ENCODE measurements around the gene C11orf54. TPM values are rescaled to one million over a fixed set of nuclear protein-coding genes. Genes with fewer than 3 reads are reported as not detected.
"Not testable (repeated sequence)": the region's sequence is repeated elsewhere in the genome, so short reads cannot be mapped to it uniquely, and the experiment has no call there.

C11orf54 gene
- total and polyA plus RNA-seq, 3 experiments from 2014 or later = 14.9 to 18.6 (median 16.8) TPM

DNA sequence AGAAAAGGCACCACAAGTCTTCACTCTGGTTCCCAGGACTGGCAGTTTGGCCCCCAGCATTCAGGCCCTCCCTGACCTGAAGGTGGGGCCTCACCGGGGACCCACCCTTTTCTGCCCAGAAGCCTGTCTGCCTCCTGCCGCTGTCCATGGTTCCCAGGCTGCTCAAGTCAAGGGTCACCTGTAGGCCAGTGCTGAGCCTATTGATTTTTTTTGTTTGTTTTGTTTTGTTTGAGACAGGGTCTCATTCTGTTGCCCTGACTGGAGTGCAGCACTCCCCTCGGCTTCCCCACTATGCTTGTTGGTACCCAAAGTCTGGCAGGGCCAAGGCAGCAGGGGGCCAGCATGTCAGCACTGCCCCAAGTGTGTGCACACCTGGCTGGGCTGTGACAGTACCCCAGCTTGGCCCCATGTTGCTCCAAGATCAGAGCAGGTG lies 31.6 kb downstream of the C11orf54 start:
- H3K9me3 ChIP-seq (ENCODE audit: low read length) = no peaks in the 10 kb centered on the region
- no peaks in the 10 kb centered on the region for H3K9me3 Mint-ChIP-seq
- no peak overlapping the region for H3K4me3 ChIP-seq (ENCODE audit: low read length)
- no peaks in the 10 kb centered on the region for H3K4me1 ChIP-seq (ENCODE audit: insufficient read depth, low read length)
- no peak overlapping the region for H3K27ac ChIP-seq (ENCODE audit: low read depth, low read length)
- no peaks in the 10 kb centered on the region for H3K27me3 ChIP-seq (ENCODE audit: insufficient read depth, low read length, poor library complexity, severe bottlenecking)
- no peaks in the 10 kb centered on the region for H3K27me3 Mint-ChIP-seq
- H3K36me3 Mint-ChIP-seq = no peaks in the 10 kb centered on the region
- CTCF ChIA-PET = no interaction called here
- DNase-seq = no peak
- POLR2A ChIA-PET = no interaction called here
- no peaks in the 10 kb centered on the region for H3K36me3 ChIP-seq (ENCODE audit: insufficient read depth, low read length)
- no peak overlapping the region for H3K4me3 Mint-ChIP-seq
- H3K4me1 Mint-ChIP-seq = no peaks in the 10 kb centered on the region
- H3K27ac Mint-ChIP-seq = no peak overlapping the region

DNA sequence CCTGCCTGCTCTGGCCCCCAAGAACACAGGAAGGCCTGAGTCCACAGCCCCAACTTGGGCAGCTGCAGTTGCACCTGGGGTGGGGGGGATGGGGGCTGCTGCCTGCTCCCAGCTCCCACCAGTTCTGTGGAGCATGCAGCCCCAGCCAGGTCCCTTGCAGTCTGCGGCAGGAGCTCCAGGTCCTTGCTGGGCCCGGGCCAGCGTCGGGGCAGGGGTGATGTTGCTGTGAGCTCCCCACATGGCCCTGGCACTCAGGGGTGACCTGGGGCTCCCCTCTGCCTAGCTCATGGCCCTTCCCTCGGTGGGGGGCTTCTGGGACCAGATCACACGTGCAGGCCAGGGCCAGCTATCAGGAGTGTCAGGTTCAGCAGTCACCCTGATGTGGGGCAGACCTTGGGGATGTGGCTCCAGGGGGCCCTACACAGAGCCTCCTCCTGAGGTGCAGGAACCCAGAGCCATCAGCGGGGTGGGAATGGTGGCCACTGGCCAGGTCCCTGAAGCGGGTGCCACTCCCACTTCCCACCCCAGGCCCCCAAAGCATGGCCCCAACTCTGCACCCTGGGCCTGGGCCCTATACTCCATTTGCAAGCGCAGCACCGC lies 32.2 kb downstream of the C11orf54 start:
- H3K36me3 ChIP-seq (ENCODE audit: insufficient read depth, low read length) = no peaks in the 10 kb centered on the region
- Mint-ChIP-seq H3K36me3 (no peaks in the 10 kb centered on the region), H3K27ac (no peak overlapping the region), H3K4me1 (no peaks in the 10 kb centered on the region), H3K27me3 (no peaks in the 10 kb centered on the region), H3K4me3 (no peak overlapping the region), H3K9me3 (no peaks in the 10 kb centered on the region)
- no peak overlapping the region for H3K4me3 ChIP-seq (ENCODE audit: low read length)
- ChIA-PET CTCF (no interaction called here), POLR2A (no interaction called here)
- H3K9me3 ChIP-seq (ENCODE audit: low read length) = no peaks in the 10 kb centered on the region
- no peaks in the 10 kb centered on the region for H3K4me1 ChIP-seq (ENCODE audit: insufficient read depth, low read length)
- DNase-seq = no peak
- H3K27ac ChIP-seq (ENCODE audit: low read depth, low read length) = no peak overlapping the region
- H3K27me3 ChIP-seq (ENCODE audit: insufficient read depth, low read length, poor library complexity, severe bottlenecking) = no peaks in the 10 kb centered on the region

DNA sequence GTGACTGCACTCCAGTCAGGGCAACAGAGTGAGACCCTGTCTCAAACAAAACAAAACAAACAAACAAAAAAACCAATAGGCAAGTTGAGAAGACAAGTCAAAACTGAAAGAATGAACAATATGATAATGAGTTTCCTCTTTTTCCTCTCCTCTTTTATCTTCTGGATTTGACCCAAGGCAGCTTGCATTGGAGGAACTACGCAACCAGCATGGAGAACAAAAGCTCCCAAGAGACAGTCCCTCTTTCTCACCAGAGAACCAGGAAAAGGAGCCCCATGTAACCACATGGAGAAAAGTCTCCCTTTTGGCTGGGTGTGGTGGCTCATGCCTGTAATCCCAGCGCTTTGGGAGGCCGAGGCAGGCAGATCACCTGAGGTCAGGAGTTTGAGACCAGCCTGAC lies 33.1 kb downstream of the C11orf54 start:
- H3K4me3 ChIP-seq (ENCODE audit: low read length); DNase-seq; H3K27me3 Mint-ChIP-seq; H3K4me1 Mint-ChIP-seq; H3K27me3 ChIP-seq (ENCODE audit: insufficient read depth, low read length, poor library complexity, severe bottlenecking); H3K4me1 ChIP-seq (ENCODE audit: insufficient read depth, low read length); H3K9me3 Mint-ChIP-seq; H3K9me3 ChIP-seq (ENCODE audit: low read length); CTCF ChIA-PET; H3K36me3 ChIP-seq (ENCODE audit: insufficient read depth, low read length); H3K36me3 Mint-ChIP-seq; H3K27ac Mint-ChIP-seq; H3K4me3 Mint-ChIP-seq; POLR2A ChIA-PET; H3K27ac ChIP-seq (ENCODE audit: low read depth, low read length): not testable (repeated sequence)

DNA sequence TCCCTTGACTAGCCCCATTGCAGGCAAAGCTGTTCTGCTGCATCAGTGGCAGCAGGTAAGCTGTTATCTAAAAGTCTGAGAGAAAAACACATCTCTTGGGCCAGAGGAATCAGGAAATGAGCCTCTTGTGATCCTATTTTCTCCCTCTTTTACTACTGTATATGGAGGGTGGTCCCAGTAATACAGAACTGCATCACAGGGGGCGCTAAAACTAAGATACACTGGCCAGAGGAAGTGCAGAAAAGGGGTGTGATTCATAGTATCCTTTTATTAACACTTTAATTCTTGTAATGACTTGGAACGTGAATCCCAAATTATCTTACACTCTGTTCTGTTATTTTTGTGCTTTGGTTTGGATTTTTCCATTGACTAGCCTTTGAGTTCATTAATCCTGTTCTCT lies 33.8 kb downstream of the C11orf54 start:
- ChIA-PET CTCF (no interaction called here), POLR2A (no interaction called here)
- H3K4me1 ChIP-seq (ENCODE audit: insufficient read depth, low read length) = no peaks in the 10 kb centered on the region
- H3K27ac ChIP-seq (ENCODE audit: low read depth, low read length) = no peak overlapping the region
- H3K27me3 Mint-ChIP-seq = no peaks in the 10 kb centered on the region
- H3K36me3 Mint-ChIP-seq = no peaks in the 10 kb centered on the region
- no peak overlapping the region for H3K4me3 ChIP-seq (ENCODE audit: low read length)
- H3K36me3 ChIP-seq (ENCODE audit: insufficient read depth, low read length) = no peaks in the 10 kb centered on the region
- H3K4me3 Mint-ChIP-seq = no peak overlapping the region
- DNase-seq = no peak
- no peak overlapping the region for H3K27ac Mint-ChIP-seq
- H3K9me3 Mint-ChIP-seq = no peaks in the 10 kb centered on the region
- H3K4me1 Mint-ChIP-seq = no peaks in the 10 kb centered on the region
- H3K27me3 ChIP-seq (ENCODE audit: insufficient read depth, low read length, poor library complexity, severe bottlenecking) = no peaks in the 10 kb centered on the region
- H3K9me3 ChIP-seq (ENCODE audit: low read length) = no peaks in the 10 kb centered on the region

DNA sequence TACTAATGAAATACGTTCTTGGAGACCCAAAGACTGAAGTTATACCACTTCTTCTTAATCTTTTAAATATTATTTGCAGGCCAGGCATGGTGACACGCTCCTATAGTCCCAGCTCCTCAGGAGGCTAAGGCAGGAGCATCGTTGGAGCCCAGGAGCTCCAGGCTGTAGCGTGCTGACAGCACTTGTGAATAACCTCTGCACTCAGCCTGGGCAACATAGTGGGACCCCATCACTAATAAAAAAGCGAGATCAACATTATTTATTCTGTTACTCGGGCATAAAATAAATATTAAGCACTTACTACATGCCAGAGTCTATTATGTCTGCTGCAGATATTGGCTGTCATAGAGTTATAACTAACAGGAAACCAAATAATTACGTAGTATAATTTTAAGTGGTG lies 41.9 kb downstream of the C11orf54 start:
- Histone ChIP-seq H3K4me3 (ENCODE audit: low read length) (peak overlapping the region; percentile 86), H3K27me3 (ENCODE audit: insufficient read depth, low read length, poor library complexity, severe bottlenecking) (no peaks in the 10 kb centered on the region), H3K27ac (ENCODE audit: low read depth, low read length) (peak overlapping the region; percentile 93), H3K4me1 (ENCODE audit: insufficient read depth, low read length) (peaks cover 31% of the 10 kb centered on the region), H3K36me3 (ENCODE audit: insufficient read depth, low read length) (peaks cover 3% of the 10 kb centered on the region), H3K9me3 (ENCODE audit: low read length) (no peaks in the 10 kb centered on the region)
- DNase-seq = no peak
- peaks cover 42 to 49% (median 47%) of the 10 kb centered on the region in 3 donors for H3K4me1 Mint-ChIP-seq
- no peaks in the 10 kb centered on the region for H3K27me3 Mint-ChIP-seq
- peak overlapping the region in 5 of 8 donors; percentile 90 to 98 (median 96) for H3K27ac Mint-ChIP-seq
- H3K9me3 Mint-ChIP-seq = no peaks in the 10 kb centered on the region
- H3K4me3 Mint-ChIP-seq = peak overlapping the region; percentile 92 to 100 (median 97)
- H3K36me3 Mint-ChIP-seq = peaks cover 0 to 29% (median 3%) of the 10 kb centered on the region in 3 donors
- ChIA-PET CTCF (interaction anchor here (1.2 to 2.7 kb wide), 4 partner anchors 15 to 45 kb away, joined by 4 to 32 read pairs (median 7); partner anchors contain the start of genes C11orf54 and TAF1D), POLR2A (interaction anchor here (3.0 kb wide), 1 partner anchor 43 kb away, joined by 93 read pairs; the partner anchor contains the start of genes C11orf54 and TAF1D)

DNA sequence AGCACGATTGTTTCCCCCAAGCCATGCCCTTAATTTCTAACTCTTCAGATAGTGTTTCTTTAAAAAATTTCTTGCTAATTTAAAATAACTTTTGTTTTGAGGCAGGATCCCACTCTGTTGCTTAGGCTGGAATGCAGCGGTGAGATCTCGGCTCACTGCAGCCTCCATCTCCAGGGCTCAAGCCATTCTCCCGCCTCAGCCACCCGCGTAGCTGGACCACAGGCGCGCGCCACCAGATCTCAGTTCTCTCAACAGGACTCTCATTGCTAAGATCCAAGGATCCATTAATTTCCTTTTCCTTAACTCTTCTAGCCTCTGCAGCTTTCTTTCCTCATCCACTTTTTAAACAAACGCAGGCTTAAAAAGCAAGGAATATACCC lies 42.3 kb downstream of the C11orf54 start:
- Histone ChIP-seq H3K9me3 (ENCODE audit: low read length) (no peaks in the 10 kb centered on the region), H3K27me3 (ENCODE audit: insufficient read depth, low read length, poor library complexity, severe bottlenecking) (no peaks in the 10 kb centered on the region), H3K4me1 (ENCODE audit: insufficient read depth, low read length) (peaks cover 31% of the 10 kb centered on the region), H3K27ac (ENCODE audit: low read depth, low read length) (peak overlapping the region; percentile 93), H3K4me3 (ENCODE audit: low read length) (peak overlapping the region; percentile 86), H3K36me3 (ENCODE audit: insufficient read depth, low read length) (peaks cover 3% of the 10 kb centered on the region)
- Mint-ChIP-seq H3K9me3 (no peaks in the 10 kb centered on the region), H3K27me3 (no peaks in the 10 kb centered on the region), H3K4me3 (peak overlapping the region; percentile 92 to 100 (median 97)), H3K27ac (peak overlapping the region; percentile 83 to 98 (median 92)), H3K36me3 (peaks cover 0 to 31% (median 5%) of the 10 kb centered on the region in 3 donors), H3K4me1 (peaks cover 44 to 51% (median 50%) of the 10 kb centered on the region in 3 donors)
- ChIA-PET CTCF (interaction anchor here (0.7 to 2.7 kb wide), 7 partner anchors 11 to 47 kb away, joined by 3 to 32 read pairs (median 4); partner anchors contain the start of genes C11orf54 and TAF1D), POLR2A (interaction anchor here (0.6 to 3.0 kb wide), 4 partner anchors 11 to 1447 kb away, joined by 3 to 93 read pairs (median 4); partner anchors contain the start of genes C11orf54, PANX1, SESN3 and TAF1D)
- no peak for DNase-seq

DNA sequence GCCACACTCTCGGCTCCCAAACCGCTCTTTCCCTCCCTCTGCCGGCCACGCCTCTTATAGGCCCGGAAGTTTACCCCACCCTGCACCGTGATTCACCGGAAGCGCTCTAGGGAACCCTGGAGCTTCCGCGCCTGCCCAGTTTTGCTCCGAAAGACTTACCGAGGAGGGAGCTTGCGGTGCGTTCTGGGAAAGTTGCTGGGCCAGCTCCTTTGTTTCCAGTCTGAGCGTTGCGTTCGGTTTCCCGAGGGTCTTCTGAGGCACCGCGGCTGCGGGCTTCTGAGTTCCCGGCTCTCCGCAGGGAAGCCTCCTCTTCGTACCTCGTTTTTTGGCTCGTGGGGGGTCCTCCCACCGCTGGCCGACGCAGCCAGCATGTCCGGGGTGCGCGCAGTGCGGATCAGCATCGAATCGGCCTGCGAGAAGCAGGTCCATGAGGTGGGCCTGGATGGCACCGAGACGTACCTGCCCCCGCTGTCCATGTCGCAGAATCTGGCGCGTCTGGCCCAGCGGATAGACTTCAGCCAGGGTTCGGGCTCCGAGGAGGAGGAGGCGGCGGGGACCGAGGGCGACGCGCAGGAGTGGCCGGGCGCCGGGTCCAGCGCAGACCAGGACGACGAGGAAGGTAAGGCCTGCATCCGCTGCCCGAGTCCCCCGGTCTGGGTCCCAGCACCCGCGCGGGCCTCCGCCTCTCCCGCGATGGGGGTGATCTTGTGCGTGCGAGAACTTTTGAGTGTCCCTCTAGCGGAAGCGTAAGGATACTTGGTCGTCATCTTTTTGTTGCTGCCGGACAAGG lies 42.9 kb downstream of the C11orf54 start, which contains the start of gene MED17:
Gene MED17 (plus strand): TSS at position 138 of the 790 bp plus-strand sequence. CDS start 232 bp downstream, at position 370.
- peak; percentile 82 to 91 (median 84) for DNase-seq
- peak within 1 kb of the TSS; percentile 86 for H3K4me3 ChIP-seq (ENCODE audit: low read length)
- peak within 1 kb of the TSS; percentile 83 to 98 (median 92) for H3K27ac Mint-ChIP-seq
- H3K27ac ChIP-seq (ENCODE audit: low read depth, low read length) = peak within 1 kb of the TSS; percentile 93
- peaks cover 31% of the 10 kb centered on the region for H3K4me1 ChIP-seq (ENCODE audit: insufficient read depth, low read length)
- peak within 1 kb of the TSS; percentile 92 to 100 (median 97) for H3K4me3 Mint-ChIP-seq
- no peaks in the 10 kb centered on the region for H3K27me3 Mint-ChIP-seq
- H3K27me3 ChIP-seq (ENCODE audit: insufficient read depth, low read length, poor library complexity, severe bottlenecking) = no peaks in the 10 kb centered on the region
- no peaks in the 10 kb centered on the region for H3K9me3 Mint-ChIP-seq
- peaks cover 48 to 57% (median 53%) of the 10 kb centered on the region in 3 donors for H3K4me1 Mint-ChIP-seq
- H3K9me3 ChIP-seq (ENCODE audit: low read length) = no peaks in the 10 kb centered on the region
- ChIA-PET CTCF (interaction anchor here (0.7 to 2.7 kb wide), 7 partner anchors 11 to 48 kb away, joined by 3 to 32 read pairs (median 4); partner anchors contain the start of genes C11orf54 and TAF1D), POLR2A (interaction anchor here (0.6 to 3.0 kb wide), 5 partner anchors 11 to 2000 kb away, joined by 3 to 93 read pairs (median 3); partner anchors contain the start of genes C11orf54, PANX1, SESN3 and TAF1D)
- peaks cover 0 to 36% (median 7%) of the 10 kb centered on the region in 3 donors for H3K36me3 Mint-ChIP-seq
- peaks cover 3% of the 10 kb centered on the region for H3K36me3 ChIP-seq (ENCODE audit: insufficient read depth, low read length)
